GM12874 (cell line): Measurements from ENCODE around the gene C2CD2.

Experiments used
- TF ChIP-seq, protein P1 (sequence below): IDR thresholded peaks from 2 replicates; pipeline ENCODE4 v1.5.1; 2011; ENCODE audit warnings: low read depth, mild to moderate bottlenecking, control low read depth, low read length, moderate library complexity; ENCODE audit not compliant: insufficient read depth

C2CD2 gene

DNA sequence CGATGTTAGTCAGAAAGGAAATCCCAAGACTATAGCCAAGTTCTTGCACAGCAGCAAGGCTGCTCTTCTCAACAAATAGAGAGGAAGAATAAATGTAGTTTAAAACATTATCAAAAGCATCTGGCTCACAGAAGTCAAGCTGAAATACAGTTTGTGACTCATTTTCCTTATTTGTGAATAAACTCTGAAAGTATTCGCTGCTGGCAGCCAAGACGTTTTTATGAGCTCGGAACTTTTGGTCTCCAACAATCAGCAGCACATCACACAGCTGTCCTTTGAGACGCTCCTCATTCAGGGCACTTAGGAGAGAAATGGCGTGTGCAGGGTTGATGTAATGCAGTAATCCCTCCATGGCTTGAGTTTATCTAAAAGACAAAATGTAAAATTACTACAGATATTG lies 39.9 kb upstream of the C2CD2 start:
- TF ChIP-seq, protein P1, sequence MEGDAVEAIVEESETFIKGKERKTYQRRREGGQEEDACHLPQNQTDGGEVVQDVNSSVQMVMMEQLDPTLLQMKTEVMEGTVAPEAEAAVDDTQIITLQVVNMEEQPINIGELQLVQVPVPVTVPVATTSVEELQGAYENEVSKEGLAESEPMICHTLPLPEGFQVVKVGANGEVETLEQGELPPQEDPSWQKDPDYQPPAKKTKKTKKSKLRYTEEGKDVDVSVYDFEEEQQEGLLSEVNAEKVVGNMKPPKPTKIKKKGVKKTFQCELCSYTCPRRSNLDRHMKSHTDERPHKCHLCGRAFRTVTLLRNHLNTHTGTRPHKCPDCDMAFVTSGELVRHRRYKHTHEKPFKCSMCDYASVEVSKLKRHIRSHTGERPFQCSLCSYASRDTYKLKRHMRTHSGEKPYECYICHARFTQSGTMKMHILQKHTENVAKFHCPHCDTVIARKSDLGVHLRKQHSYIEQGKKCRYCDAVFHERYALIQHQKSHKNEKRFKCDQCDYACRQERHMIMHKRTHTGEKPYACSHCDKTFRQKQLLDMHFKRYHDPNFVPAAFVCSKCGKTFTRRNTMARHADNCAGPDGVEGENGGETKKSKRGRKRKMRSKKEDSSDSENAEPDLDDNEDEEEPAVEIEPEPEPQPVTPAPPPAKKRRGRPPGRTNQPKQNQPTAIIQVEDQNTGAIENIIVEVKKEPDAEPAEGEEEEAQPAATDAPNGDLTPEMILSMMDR, result no peak

DNA sequence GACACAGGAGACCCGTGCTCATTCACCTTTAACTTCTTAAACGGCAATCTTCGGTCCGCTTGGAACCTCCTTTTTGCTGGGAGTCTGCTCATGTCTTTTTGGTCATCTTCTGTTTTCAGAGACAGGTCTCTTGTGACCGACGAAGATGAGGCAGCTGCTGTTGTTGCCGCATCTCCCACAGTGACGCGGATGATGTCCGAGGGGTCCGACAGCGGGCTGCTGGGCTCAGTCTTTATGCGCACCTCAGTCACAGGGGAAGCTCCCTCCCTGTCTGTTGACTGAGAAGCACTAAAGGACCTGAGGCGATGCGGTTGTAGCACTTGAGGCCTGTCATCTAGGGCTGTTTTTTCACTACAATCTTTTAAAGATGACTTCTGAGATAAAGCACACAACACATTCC lies 38.8 kb upstream of the C2CD2 start:
- TF ChIP-seq, protein P1, result no peak

DNA sequence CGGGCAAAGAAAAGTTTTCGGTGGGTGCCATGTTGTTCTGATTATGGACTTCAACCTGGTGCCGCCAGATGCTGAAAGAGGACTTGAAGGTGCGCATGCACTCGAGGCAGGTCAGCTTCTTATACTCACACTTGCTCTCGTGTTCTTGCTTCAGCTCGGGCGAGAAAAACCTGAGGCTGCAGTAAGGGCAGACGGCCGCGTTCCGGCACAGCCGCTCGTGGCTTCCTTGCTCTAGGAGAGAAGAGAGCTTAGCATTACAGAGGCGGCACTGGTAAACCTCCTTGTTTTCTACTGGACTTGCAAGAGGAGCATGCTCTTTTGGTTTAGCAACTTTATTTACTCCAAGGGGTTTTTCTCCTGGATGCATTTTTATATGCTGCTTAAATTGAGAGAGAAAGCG lies 37.8 kb upstream of the C2CD2 start:
- TF ChIP-seq, protein P1, result no peak

DNA sequence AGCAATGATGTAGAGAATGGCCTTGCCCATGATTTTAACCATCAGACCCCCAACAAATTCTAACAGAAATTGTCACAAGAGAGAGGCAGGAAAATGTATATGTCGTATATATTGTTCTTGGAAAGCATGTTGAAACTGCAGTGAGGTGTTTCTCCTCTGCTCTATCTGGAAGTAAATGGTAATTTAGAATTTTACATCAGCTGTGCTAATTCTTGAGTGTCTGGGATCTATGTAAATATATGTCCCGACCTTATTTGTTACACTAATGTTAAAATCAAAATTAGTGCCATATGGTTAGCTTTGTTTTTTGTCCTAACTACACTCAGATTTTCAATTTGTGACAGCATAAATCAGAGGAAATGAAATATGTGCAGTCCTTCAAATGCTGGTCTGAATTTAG lies 35.9 kb upstream of the C2CD2 start:
- TF ChIP-seq, protein P1, result no peak

DNA sequence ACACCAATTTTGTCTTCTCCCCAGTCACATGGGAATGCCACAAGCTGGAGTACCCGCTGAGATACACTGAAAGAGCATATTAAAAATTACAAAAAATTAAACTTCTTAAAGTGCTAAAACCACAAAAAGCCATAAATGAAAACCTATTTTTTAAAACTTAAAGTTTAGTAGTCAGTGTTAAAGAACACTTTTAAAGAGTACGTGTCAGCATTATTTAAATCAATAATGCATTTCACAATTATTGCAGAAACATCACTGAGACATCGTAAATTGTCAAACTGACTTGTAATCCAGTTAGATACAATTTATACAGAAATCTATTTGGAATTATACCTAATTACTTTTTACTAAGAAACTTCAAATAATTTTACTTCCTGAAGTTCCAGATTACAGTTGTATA lies 33.5 kb upstream of the C2CD2 start:
- TF ChIP-seq, protein P1, result no peak

DNA sequence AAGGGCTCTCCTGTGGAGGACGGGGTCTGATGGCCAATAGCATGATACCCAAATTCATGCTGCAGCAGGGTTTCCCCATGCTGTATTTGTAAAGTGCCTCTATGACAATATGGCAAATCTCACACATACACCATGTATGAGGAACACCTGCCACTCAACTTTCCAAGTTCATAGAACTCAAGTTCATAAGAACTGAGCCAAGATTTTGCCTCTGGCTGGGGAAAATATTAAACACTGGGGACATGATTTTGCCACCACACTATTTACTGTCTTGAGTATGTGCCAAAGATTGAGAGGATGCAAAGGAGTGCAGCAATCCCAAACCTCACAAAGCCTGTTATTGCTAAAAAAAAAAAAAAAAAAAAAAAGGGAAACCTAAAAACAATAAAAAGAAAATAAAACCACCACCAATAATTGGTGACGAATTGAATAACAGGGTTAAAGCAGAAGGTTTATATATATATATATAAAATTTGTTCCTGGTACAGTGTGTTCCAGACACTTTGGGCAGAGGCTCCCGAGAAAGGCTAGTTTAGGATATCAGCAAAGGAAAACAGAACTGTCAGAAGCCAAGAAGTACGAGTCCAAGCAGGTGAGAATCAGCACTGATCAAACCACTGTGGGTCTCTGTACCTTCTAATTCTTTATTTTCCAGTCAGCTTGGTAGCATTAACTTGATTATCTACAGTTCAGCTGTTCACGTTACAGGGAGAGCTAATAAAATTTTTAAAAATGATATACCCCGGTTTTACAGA lies 32.0 kb upstream of the C2CD2 start:
- TF ChIP-seq, protein P1, result no peak

DNA sequence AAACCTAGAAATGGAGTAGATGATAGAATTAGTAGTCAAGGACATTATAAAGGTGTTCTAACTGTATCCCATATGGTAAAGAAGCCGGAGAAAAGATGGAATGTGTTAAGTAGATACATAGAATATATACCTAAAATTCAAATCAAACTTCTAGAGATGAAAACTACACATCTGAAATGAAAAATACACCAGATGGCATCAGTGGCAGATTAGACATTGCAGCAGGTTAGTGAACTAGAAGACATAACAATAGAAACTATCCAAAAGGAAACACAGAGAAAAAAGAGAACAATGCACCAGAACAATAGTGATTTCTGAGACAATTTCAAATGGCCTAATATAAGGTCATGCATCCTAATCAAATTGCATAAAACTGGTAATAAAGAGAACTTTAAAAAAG lies 29.4 kb upstream of the C2CD2 start:
- TF ChIP-seq, protein P1, result no peak
